OCI-LY7 (cell line): ENCODE measurements around the gene RECK. TPM values are rescaled to one million over a fixed set of nuclear protein-coding genes. Genes with fewer than 3 reads are reported as not detected.
A peak's percentile ranks its signal among the peaks of the same experiment; 100 is the strongest.

ENCODE experiments used
- BruUV-seq: library from RNA; stranded (reverse); fragments of 400-500 nt; replicated peaks from 2 replicates; lab custom pipeline; 2021; lab: Mats Ljungman, UMichigan
- CTCF ChIA-PET: fragments of 300-600 bp; sonication (Branson Sonifier 250); formaldehyde crosslinking; loops from one replicate; lab custom pipeline; 2022; ENCODE audit warnings: antibody characterized with exemption; ENCODE audit not compliant: unreplicated experiment; lab: Charles Lee
- POLR2A ChIA-PET: fragments of 300-600 bp; sonication (Branson Sonifier 250); formaldehyde crosslinking; loops from one replicate; lab custom pipeline; 2022; ENCODE audit warnings: antibody characterized with exemption; lab: Charles Lee
- DNase-seq: peaks from one replicate; pipeline ENCODE4 v3.0.0-alpha.2; 2015; ENCODE audit warnings: low spot score
- H2AFZ ChIP-seq: fragments of 200-600 bp; sonication (generic), shearing (Covaris generic); 2 replicates; pipeline ENCODE4 v1.6.1; 2014; ENCODE audit warnings: mild to moderate bottlenecking, antibody characterized with exemption, low read length, moderate library complexity
- H3K27ac ChIP-seq: fragments of 200-600 bp; sonication (generic); 2 replicates; pipeline ENCODE4 v1.5.1; 2014; ENCODE audit warnings: mixed run types, low read depth, mild to moderate bottlenecking, moderate library complexity, low read length, inconsistent platforms; ENCODE audit not compliant: poor library complexity, severe bottlenecking
- H3K36me3 ChIP-seq: fragments of 200-600 bp; sonication (generic); 2 replicates; pipeline ENCODE4 v1.6.1; 2014; ENCODE audit warnings: mild to moderate bottlenecking, antibody characterized with exemption, low read length, moderate library complexity, mixed read lengths; ENCODE audit not compliant: insufficient read depth
- H3K4me1 ChIP-seq: fragments of 200-600 bp; sonication (generic); 2 replicates; pipeline ENCODE4 v1.5.1; 2014; ENCODE audit warnings: mild to moderate bottlenecking, low read length; ENCODE audit not compliant: insufficient read depth, poor library complexity, severe bottlenecking
- H3K4me2 ChIP-seq: fragments of 200-600 bp; sonication (generic); 2 replicates; pipeline ENCODE4 v1.6.1; 2014; ENCODE audit warnings: mild to moderate bottlenecking, low read length
- H3K4me3 ChIP-seq: fragments of 200-600 bp; sonication (generic); 2 replicates; pipeline ENCODE4 v1.5.1; 2014; ENCODE audit warnings: mild to moderate bottlenecking, low read depth, low read length; ENCODE audit not compliant: poor library complexity, severe bottlenecking
- H3K79me2 ChIP-seq: fragments of 200-600 bp; sonication (generic); 2 replicates; pipeline ENCODE4 v1.6.1; 2016; ENCODE audit warnings: low read depth, mild to moderate bottlenecking, low read length, moderate library complexity, mixed read lengths; ENCODE audit not compliant: insufficient read depth
- H3K9me2 ChIP-seq: fragments of 200-600 bp; sonication (generic); 2 replicates; pipeline ENCODE4 v1.6.1; 2016; ENCODE audit warnings: mild to moderate bottlenecking, low read length, mixed read lengths; ENCODE audit not compliant: insufficient read depth
- H3K9me3 ChIP-seq: fragments of 200-600 bp; sonication (generic); 2 replicates; pipeline ENCODE4 v1.6.1; 2014; ENCODE audit warnings: mild to moderate bottlenecking, mixed run types, low read length, mixed read lengths
- H4K20me1 ChIP-seq: fragments of 200-600 bp; sonication (generic); 2 replicates; pipeline ENCODE4 v1.6.1; 2014; ENCODE audit warnings: mild to moderate bottlenecking, antibody characterized with exemption, low read length, moderate library complexity, mixed read lengths; ENCODE audit not compliant: insufficient read depth
- EZH2phosphoT487 ChIP-seq: fragments of 200-600 bp; sonication (generic); IDR thresholded peaks from 2 replicates; pipeline ENCODE4 v1.6.1; 2018; ENCODE audit warnings: low read depth, borderline replicate concordance, mild to moderate bottlenecking, mixed run types, antibody characterized with exemption, low read length, moderate library complexity, mixed read lengths
- intact Hi-C: fragments of 100-400 bp; cut with micrococcal nuclease; formaldehyde crosslinking; loops from one replicate; pipeline ENCODE4 v1.10.0; 2022; ENCODE audit not compliant: unreplicated experiment
- total RNA-seq, 2 experiments: library from RNA; depleted of rRNA in 1 of 2; stranded (reverse); fragments of >200 nt in 1 of 2; shearing (Covaris generic) in 1 of 2; gene quantifications; 2 replicates each; pipeline ENCODE4 v1.2.3, GENCODE V29; 2014 to 2022
- TF ChIP-seq, protein P1 (sequence below): fragments of 200-600 bp; sonication (generic); conservative IDR thresholded peaks from 2 replicates; pipeline ENCODE4 v1.5.1; 2014; ENCODE audit warnings: mild to moderate bottlenecking, antibody characterized with exemption, low read length, moderate library complexity, mixed read lengths

RECK gene
- total RNA-seq, 2 experiments from 2014 or later = 3.0 to 6.5 TPM

GRCh38 chr9:36154331-36154952 lies 117.7 kb downstream of the RECK start:
- H3K4me2 ChIP-seq = peak overlapping the region; percentile 30
- intact Hi-C loops = loop anchor here (1.0 to 5.0 kb wide), 2 partner anchors 12 to 52 kb away; no protein-coding TSS in a partner anchor
- no peaks in the 10 kb centered on the region for H3K36me3 ChIP-seq
- H3K4me3 ChIP-seq = no peak overlapping the region
- H3K4me1 ChIP-seq = peaks cover 46% of the 10 kb centered on the region
- DNase-seq = no peak
- no peaks in the 10 kb centered on the region for H3K9me2 ChIP-seq
- TF ChIP-seq EZH2phosphoT487 = no peak
- TF ChIP-seq, protein P1, sequence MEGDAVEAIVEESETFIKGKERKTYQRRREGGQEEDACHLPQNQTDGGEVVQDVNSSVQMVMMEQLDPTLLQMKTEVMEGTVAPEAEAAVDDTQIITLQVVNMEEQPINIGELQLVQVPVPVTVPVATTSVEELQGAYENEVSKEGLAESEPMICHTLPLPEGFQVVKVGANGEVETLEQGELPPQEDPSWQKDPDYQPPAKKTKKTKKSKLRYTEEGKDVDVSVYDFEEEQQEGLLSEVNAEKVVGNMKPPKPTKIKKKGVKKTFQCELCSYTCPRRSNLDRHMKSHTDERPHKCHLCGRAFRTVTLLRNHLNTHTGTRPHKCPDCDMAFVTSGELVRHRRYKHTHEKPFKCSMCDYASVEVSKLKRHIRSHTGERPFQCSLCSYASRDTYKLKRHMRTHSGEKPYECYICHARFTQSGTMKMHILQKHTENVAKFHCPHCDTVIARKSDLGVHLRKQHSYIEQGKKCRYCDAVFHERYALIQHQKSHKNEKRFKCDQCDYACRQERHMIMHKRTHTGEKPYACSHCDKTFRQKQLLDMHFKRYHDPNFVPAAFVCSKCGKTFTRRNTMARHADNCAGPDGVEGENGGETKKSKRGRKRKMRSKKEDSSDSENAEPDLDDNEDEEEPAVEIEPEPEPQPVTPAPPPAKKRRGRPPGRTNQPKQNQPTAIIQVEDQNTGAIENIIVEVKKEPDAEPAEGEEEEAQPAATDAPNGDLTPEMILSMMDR = no peak
- H2AFZ ChIP-seq = peak overlapping the region; percentile 96
- no TSS peak for BruUV-seq
- POLR2A ChIA-PET = interaction anchor here (1.0 to 1.6 kb wide), 4 partner anchors 9 to 51 kb away, joined by 3 to 4 read pairs (median 4); no protein-coding TSS in a partner anchor
- H3K27ac ChIP-seq = peak overlapping the region; percentile 13
- 0 out of 2 replicates have a peak, but pooled peaks cover 4% of the 10 kb centered on the region for H3K9me3 ChIP-seq
- H4K20me1 ChIP-seq = no peaks in the 10 kb centered on the region
- H3K79me2 ChIP-seq = no peaks in the 10 kb centered on the region
- CTCF ChIA-PET = interaction anchor here (0.7 to 2.5 kb wide), 3 partner anchors 11 to 223 kb away, joined by 3 to 7 read pairs (median 6); no protein-coding TSS in a partner anchor

GRCh38 chr9:36156116-36156515 lies 119.4 kb downstream of the RECK start:
- H3K4me1 ChIP-seq = peaks cover 39% of the 10 kb centered on the region
- H3K27ac ChIP-seq = no peak overlapping the region
- no peak overlapping the region for H3K4me3 ChIP-seq
- no peak overlapping the region for H2AFZ ChIP-seq
- CTCF ChIA-PET = no interaction called here
- no peaks in the 10 kb centered on the region for H3K79me2 ChIP-seq
- no peak overlapping the region for H3K4me2 ChIP-seq
- H3K36me3 ChIP-seq = no peaks in the 10 kb centered on the region
- H3K9me3 ChIP-seq = 0 out of 2 replicates have a peak, but pooled peaks cover 4% of the 10 kb centered on the region
- no peaks in the 10 kb centered on the region for H4K20me1 ChIP-seq
- DNase-seq = no peak
- H3K9me2 ChIP-seq = no peaks in the 10 kb centered on the region
- BruUV-seq = no TSS peak
- POLR2A ChIA-PET = interaction anchor here (0.7 to 1.6 kb wide), 2 partner anchors 16 to 1208 kb away, joined by 3 read pairs; no protein-coding TSS in a partner anchor
- intact Hi-C loops = no loop called here
- no peak for TF ChIP-seq EZH2phosphoT487
- TF ChIP-seq, protein P1 = no peak

- CTCF ChIA-PET = no interaction called here
- TF ChIP-seq, protein P1 = no peak
- TF ChIP-seq EZH2phosphoT487 = no peak
- intact Hi-C loops = no loop called here
- H3K4me3 ChIP-seq = no peak overlapping the region
- H3K79me2 ChIP-seq = no peaks in the 10 kb centered on the region
- H3K9me2 ChIP-seq = no peaks in the 10 kb centered on the region
- no peak for DNase-seq
- no peak overlapping the region for H3K4me2 ChIP-seq
- no peak overlapping the region for H2AFZ ChIP-seq
- no peaks in the 10 kb centered on the region for H4K20me1 ChIP-seq
- peaks cover 19% of the 10 kb centered on the region for H3K4me1 ChIP-seq
- H3K36me3 ChIP-seq = no peaks in the 10 kb centered on the region
- BruUV-seq = no TSS peak
- POLR2A ChIA-PET = interaction anchor here (1.6 kb wide), 1 partner anchor 32 kb away, joined by 8 read pairs; the partner anchor contains the start of gene CLTA
- H3K9me3 ChIP-seq = 0 out of 2 replicates have a peak, but pooled peaks cover 4% of the 10 kb centered on the region
- H3K27ac ChIP-seq = no peak overlapping the region
These were observed 121.4 kb downstream of the RECK start for GRCh38 chr9:36158122-36158521.
